GM21528 (cell line): ENCODE measurements around the gene FSHR.

Source experiments
- ATAC-seq: cut with Tn5 transposase; IDR thresholded peaks from one replicate; pipeline ENCODE4 v1.9.1; 2021; ENCODE audit warnings: mild to moderate bottlenecking, moderate library complexity; ENCODE audit not compliant: unreplicated experiment, low FRiP score

The FSHR gene

DNA sequence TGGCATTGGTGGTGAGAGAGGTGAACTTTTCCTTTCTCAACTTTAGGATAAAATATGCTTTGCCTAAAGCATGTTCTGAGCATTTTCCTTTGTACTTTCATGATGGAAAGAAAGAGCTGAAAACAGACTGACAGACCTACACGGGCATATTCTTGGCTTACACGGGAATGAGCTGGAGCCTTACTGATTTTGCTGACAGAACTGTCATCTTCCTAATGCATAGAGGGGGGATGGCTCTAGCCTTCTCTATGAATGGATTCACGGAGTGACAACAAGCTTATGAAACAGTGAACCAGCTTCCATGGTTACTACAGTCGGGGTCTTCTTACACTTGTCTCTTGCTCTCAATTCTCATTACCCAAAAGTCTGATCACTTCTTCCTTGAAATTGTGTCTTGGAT is 32.2 kb downstream of the FSHR start:
- ATAC-seq: no peak

DNA sequence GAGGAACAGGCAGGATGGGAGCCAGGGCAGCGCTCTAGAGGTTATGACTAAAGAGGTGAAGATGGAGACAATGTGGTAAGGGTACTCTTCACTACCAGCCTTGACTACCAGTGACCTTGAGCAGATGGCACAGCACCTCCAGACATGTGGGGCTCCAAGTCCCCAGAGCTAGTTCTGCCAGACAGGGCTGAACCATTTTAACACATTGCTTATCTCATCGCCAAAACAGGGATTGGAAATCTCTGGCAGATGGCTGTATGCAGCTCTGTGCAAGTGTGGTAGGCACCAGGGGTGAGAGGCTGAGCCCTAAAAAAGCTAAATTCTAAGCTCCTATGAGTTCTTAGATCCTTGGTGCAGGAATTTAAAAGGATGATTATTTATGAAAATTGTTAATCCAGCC is 41.3 kb downstream of the FSHR start:
- ATAC-seq: no peak

DNA sequence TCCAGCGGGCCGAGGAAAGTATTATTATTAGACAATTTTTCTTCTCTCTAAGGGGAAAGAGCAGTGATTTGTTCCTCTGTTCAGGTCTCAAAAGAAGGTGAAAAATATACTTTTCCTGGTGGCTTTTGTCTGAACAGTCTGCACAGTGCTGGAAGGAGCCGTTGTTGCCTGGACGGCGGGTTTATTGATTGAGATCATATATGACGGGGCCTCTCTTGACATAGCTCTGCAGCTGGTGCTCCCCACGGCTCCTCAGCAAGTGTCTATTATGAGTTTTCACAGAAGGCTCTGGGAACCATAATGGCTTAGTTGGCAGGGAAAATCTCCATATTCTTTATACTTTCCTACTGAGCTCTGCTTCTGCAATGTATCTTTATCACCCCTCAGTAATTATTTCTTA is 42.9 kb downstream of the FSHR start:
- ATAC-seq: no peak

DNA sequence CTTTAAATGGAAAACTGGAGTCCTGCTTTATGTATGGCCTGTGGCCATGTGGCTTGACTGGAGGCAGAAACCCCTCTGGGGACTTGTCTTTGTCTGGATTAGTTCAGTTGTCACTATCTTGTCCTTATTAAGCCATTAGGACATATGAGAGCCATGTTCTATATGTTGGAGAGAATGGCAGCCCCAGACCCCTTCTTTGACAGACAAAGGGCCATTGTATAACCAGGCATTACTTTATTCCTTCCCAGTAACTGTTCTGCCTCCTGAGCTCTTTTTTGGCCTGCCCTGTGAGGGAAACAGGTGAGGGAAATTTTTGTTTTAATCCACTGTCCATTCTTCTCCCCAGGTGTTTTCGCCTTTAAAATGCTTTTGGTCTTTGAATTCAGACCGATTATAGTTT is 43.3 kb downstream of the FSHR start:
- ATAC-seq: no peak

DNA sequence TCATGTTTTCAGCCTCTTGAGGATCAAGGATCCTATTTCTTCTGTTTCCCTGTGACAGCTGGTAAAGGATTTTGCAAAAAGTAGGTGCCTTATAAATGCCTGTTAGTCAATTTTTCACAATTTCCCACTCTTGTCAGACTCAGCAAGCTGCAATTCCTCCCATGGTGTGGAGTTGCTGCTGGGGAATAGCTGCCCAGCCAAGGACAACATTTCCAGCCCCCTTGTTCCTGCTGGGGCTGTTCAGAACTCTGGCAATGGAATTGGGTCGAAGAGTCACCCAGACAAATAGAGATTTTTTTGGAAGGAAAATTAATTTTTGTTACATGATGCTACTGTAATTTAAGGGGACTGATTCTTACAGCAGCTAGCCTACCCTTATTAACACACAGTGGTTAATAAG is 43.7 kb downstream of the FSHR start:
- no peak for ATAC-seq

DNA sequence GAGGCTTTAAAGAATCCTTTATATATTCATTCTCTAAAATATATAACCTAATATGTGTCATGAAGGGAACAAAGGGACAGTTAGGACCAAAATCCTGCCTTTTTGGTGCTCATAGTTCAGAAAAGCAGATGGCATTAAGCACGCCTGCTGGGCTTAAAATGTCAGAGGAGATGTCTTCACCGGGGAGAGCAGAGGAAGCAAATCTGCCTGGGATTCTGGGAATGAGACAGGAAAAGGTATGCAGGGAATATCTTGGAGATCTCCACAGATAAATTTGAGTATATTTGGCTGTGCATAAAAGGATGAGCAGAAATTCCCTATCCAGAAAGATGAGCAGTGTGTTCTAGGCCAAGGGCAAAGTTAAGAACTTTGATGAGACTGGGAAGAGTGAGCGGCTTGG is 45.5 kb downstream of the FSHR start:
- ATAC-seq: no peak

DNA sequence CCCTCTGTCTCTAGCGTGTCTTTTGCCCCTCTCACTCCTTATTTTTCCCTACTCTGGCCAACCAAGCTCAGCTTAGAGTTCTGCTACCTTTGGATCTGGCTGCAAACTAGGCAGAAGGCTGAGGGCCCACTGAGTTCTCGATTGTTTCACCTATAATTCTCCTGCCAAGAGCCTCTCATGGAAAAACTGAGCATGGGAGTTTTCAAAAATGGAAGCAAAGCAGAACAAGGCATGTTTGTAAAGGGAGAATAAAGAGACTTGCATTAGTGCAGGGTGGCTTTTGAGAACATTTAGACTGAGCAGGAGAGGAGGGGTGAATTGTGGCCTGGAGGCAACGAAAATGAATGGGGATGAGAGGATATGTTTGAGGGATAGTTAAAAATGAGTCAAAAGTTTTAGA is 45.9 kb downstream of the FSHR start:
- ATAC-seq: no peak

DNA sequence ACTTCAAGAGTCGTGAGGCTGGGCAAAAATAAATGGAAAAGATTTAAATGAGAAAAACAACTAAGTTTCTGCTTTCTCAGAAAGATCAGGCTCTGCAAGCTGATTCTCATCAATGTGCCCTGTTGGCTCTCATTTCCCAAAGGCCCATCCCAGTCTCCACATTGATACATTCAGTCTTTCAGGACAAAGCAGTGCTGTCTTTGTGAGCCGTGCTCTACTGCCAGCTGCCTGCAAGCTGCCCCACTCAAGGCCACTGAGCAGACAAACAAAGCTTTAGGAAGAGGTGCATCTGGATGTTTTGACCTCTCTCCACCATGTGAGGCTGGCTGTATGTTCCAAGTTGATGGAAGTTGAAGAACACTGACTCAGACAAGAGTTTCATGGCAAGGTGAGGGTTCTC is 48.8 kb downstream of the FSHR start:
- ATAC-seq: no peak

DNA sequence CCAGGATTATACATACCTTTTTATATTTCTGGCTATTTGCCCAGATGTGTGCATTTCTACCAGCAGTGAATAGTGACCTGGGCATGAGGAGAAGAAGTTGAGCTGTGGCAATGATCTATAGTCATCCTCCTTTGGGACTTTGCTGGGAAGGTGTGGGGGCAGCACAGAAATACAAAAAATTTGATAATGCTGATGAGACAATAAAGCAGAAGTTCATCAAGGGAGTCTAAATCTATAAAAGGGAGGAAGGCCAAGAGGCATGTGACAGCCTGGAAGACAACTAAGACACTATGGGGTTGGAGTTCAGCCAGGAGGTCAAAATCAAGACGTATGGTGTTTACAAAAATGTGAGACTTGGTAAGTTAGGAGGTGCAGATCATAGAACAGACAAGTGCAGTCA is 52.2 kb downstream of the FSHR start:
- ATAC-seq: no peak

DNA sequence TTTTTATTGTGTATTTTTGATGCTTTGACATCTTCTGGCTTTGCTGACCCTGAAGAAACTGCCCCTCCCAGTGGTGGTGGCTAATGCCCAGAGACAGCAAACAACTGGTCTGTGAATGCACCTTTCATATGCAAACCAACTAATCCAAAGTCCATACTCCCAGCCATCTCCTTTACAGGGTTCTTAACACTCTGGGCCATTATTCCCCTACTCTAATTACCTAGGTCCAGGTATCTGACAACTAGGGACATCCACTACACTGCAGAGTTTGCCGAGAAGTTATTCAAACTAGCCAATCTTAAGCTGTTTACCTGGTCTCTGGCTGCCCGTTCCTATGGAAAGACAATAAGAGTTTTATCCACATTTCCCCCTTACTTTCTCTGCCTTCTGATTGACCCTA is 73.6 kb downstream of the FSHR start:
- ATAC-seq: no peak

DNA sequence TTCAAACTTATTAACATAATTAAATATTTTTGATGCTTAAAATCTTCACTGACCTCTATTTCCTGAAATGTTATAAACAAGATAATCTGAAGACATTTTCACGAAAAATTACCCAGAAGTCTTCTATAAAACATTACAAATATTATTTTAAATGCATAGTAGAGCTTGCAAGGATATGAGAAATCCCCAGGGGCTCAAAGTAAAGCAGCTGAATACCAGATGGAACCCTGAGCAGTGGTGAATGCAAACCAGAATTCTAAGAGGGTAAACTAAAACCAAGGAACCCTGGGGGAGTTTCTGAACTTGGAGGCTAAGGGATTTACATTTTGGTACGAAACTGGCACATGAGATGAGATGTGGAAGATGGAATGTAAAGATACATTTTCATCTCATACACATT is 83.6 kb downstream of the FSHR start:
- no peak for ATAC-seq

DNA sequence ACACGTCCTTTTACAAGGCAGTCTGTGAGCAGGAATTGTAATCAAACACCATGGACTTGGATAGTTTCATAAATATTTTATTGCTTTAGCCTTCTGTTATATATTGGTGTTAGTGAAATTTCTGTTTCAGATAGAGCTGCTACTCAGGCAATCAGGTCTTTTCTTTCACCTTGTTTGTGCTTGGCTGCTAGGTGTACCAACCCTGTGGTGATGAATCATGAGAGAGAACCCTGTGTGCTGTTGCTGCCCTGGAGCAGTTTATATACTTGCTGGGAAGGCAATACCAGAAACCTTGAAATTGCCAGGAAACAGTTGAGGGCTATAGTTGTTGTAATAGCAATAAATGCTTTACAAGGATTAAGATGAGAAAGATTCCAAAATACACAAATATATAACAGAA is 84.5 kb downstream of the FSHR start:
- ATAC-seq: no peak

DNA sequence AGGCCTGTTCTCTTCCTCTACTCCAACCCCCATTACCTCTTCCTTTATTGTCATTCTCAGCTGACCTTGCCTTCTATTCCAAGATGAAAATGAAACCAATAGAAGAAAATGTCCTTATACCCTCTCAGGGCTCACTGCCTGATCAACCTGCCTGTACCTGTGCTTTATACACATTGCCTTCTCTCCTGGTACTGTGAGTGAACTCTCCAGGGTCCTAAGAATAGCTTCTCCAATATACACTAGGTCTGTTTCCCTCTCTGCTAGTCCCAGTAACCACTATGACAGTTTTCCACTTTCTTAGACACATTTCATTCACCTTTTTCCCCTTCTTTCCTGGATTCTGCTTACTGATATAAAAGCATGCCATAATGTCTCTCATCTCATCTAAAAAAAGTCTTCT is 85.7 kb downstream of the FSHR start:
- no peak for ATAC-seq

DNA sequence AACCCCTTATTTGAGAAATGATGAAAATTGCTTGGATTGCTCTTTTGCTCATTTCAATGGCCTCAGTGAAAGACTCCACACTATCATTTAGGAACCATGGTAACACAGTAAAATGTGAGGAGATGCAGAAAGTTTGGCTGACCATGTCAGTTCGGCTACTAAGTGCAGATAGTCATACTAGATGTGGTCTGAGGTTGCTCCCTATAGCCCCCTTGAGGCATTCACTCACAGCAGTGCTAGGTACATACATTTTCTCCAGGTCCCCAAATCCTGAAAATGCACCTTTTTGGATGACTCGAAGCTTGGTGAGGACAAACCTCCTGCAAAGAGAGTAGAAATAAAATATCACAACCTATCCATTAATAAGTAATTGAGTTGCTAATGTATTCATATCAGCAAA is 86.3 kb downstream of the FSHR start:
- no peak for ATAC-seq

DNA sequence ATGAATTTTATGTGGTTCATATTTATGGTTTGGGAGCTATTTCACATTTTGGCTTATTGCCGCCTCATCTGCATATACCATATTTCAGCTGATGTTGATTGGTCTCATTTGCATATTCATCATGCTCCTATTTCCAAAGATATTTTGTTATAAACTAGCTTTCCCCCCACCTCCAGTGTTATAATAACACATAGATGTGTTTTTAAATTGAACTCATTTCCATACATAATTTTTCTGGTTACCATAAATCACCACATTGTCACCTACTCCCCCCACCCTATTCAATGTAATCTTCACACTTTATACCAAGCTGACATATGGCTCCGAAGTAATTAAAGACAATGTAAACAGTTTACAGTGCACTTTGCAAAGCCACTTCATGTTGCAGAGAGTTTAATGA is 101.2 kb downstream of the FSHR start:
- ATAC-seq: no peak

DNA sequence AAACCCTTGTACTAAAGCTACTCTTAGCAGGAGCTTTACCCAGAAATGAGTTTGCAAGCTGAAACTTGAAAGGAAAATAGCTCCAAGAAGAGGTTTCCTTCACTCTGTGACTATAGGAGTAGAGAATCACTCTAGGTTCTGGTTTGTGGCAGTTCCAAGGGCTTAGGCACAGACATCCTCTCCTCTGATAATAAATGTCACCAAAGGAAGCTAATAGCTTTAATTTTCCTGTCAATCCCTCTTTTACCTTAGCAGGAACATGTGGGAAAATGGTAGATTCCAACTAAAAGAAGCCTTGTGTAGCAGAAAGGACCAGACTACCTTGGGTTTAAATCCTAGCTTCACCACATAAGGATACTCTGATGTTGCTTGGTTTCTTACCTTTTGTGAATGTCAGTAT is 104.0 kb downstream of the FSHR start:
- ATAC-seq: no peak

DNA sequence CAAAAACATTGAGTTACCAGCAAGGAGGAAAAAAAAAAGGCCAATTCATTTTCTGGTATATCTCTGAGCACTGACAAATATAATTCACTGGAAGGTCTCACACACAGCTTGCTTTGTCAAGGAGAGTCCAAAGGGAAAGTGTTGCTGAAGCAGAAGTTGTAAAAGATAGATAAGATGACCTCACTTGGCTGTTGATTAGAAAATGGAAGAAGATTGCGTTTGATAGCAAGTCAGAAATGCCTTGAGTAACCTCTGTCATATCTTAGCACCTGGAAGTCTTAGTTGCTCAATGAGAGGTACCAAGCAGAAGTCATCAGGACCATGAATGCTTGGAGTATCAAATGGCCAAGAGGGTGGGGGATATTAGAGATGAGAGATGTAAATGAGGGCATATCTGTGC is 105.2 kb downstream of the FSHR start:
- no peak for ATAC-seq

DNA sequence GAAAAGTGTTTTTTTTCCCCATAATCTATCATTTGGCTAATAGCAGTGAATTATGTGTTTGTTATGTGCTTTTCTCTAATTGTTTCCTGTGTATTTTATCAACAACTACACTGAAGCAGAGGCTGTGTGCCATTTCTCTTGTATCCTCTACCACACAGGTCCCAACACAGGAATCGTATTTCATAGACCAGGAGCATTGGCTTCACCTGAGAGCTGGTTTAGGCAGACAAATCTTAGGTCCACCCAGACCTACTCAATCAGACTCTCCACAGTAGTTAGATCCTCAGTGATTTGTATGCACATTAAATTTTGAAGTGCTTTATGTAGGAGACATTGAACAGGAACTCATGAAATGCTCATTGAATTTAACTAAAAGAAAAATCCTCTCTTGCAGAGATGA is 109.2 kb downstream of the FSHR start:
- ATAC-seq: no peak

DNA sequence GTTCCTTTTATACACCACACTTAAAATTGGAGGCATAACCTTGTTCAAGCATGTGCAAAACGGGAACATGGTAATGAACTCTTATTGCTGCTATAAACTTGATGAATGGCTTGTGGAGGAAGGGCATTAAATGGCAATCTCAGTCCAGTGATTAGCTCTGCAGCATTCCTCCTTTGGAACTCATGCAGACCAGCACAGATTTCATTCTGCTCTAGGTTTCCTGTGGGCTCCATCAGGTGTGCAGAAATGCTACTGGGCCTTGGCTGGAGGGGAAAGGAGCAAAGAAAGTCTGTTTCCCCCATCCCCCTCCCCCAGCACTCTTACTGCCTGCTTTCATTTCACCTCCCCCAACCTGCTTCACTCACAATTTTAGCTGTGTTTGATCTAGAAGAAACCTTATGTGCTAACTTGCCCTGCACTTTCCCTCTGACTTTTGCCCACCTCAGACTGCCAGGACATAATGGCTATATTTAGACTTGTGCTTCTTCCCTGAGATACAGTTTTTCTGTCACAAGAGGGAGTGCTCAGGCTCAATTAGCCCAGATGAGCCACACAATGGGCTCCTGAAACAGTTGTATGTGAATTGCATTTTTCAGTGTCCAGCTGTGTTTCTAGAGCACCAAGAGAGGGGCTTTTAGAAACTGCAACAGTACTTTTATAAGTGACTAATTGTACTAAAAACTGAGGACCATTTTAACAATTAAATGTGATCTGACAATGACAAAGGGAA is 109.8 kb downstream of the FSHR start:
- ATAC-seq: no peak

DNA sequence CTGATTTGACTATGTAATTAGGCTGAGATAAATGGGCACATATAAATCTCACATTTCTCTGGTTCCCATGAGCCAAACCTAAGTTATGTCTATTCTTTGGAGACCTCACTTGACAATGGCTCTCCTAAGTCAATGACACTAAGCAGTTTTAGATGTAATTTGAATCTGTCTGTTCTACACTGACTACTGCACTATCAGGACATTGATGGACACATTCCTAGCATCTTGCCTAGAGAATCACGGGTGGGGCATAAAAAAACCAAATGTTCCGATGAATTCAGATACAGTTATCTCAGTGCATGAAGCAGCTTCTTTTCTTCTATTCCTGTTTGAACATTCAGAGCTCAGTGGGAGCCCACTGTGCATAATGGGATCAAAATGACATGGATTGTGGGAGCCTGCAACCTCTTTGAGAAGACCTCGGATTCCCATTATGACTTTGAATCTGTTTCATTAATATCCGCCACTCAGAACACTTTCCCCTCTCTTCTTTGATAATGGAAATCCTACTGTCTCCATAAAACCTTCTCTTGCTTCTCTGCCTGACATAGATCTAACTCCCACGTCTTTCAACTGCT is 110.8 kb downstream of the FSHR start:
- no peak for ATAC-seq

DNA sequence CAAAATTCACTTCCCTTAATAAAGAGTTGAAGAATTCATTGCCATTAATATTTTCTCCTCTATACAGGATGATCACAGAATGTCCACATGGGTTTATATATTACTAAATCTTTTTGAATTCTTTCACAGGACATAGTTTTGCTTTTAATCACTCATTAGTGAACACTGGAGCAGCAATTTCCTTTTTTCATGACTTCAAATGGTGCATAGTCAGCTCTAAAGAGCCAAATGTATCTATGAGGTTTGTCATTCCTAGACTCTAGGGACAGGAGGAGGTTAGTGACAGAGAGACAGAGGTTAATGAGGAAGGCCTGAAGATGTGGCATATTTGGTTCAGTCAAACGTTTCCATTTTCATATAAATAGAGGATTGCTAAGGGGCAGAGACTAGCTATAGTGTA is 111.8 kb downstream of the FSHR start:
- ATAC-seq: no peak

DNA sequence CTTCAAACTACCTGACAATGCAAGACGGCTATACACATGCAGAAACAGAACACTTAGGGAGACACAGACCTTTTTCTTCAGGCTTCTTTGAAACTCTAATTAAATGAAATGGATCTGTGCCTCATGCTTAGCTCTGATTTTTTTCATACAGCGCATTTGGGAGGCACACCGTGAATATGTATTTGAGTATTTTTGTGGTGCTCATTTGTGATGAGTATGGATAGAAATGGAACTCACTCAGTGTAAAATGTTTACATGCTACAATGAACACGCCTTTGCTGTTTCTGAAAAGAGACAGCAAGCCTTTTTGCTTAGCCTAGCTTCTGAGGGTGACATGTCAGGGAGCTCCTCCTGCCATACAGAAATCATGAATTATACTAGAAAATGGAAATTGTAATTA is 113.3 kb downstream of the FSHR start:
- no peak for ATAC-seq

DNA sequence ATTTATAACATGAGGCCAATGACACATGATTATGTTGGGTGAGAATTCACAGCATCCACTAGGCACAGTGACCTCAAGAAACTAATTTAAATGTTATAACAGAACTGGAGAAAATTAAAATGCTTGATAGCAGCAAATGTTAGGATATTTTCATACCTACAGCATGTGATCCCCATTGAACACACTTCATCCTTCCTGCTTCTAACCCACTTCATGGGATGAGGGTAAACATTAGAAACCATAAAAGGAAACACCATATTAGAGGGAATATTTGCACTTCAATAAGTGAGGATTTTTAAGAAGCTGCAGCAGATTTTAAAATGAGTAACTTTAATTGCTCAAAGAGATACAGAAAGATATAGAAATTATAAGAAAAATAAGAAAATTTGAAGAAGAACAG is 117.1 kb downstream of the FSHR start:
- ATAC-seq: no peak
